Suprapubic skin (tissue), 4 donors: Measurements from ENCODE around the gene GSX2. TPM values are rescaled to one million over a fixed set of nuclear protein-coding genes. Genes with fewer than 3 reads are reported as not detected.

Source experiments
- DNase-seq, 2 donors: peaks; one replicate each; pipeline ENCODE4 v3.0.0-alpha.2; 2019; ENCODE audit warnings: low spot score in 2 of 2
- H3K27ac ChIP-seq: fragments of 200-600 bp; sonication (generic); one replicate; pipeline ENCODE4 v1.5.1; 2019
- H3K27me3 ChIP-seq: fragments of 200-600 bp; sonication (generic); one replicate; pipeline ENCODE4 v1.5.1; 2019
- H3K36me3 ChIP-seq: fragments of 200-600 bp; sonication (generic); one replicate; pipeline ENCODE4 v1.5.1; 2019
- H3K4me1 ChIP-seq: fragments of 200-600 bp; sonication (generic); one replicate; pipeline ENCODE4 v1.5.1; 2019
- H3K4me3 ChIP-seq: fragments of 200-600 bp; sonication (generic); one replicate; pipeline ENCODE4 v1.5.1; 2019; ENCODE audit warnings: mild to moderate bottlenecking
- H3K9me3 ChIP-seq: fragments of 200-600 bp; sonication (generic); one replicate; pipeline ENCODE4 v1.5.1; 2019
- CTCF ChIP-seq, 2 donors: fragments of 200-600 bp in 1 of 2; fragments of 450-650 bp in 1 of 2; sonication (generic) in 1 of 2; IDR thresholded peaks; one replicate each; pipeline ENCODE4 v1.5.1; 2016 to 2019; ENCODE audit warnings: antibody characterized with exemption in 2 of 2, mild to moderate bottlenecking in 1 of 2, moderate library complexity in 1 of 2
- EP300 ChIP-seq: sonication (generic); formaldehyde crosslinking; IDR thresholded peaks from one replicate; pipeline ENCODE4 v1.6.1; 2017; ENCODE audit warnings: antibody characterized with exemption
- POLR2A ChIP-seq, 2 donors: fragments of 450-650 bp; IDR thresholded peaks; one replicate each; pipeline ENCODE4 v1.6.1; 2017; ENCODE audit warnings: antibody characterized with exemption in 2 of 2, mild to moderate bottlenecking in 2 of 2, moderate library complexity in 2 of 2
- POLR2AphosphoS5 ChIP-seq, 3 donors: sonication (generic); formaldehyde crosslinking; IDR thresholded peaks; one replicate each; pipeline ENCODE4 v1.6.1; 2017; ENCODE audit warnings: antibody characterized with exemption in 3 of 3
- WGBS: methylation state at CpG from one replicate; pipeline ENCODE4 v1.1.5; 2018; 5-methylcytosine and 5-hydroxymethylcytosine counted together
- total RNA-seq, 4 donors: library from RNA; depleted of rRNA; stranded (reverse); fragments of >200 nt; gene quantifications; one replicate each; pipeline ENCODE4 v1.1.0, GENCODE V29; 2016

Gene GSX2
- total RNA-seq, 4 donors from 2014 or later, result 0.53 TPM; not detected in 3

DNA sequence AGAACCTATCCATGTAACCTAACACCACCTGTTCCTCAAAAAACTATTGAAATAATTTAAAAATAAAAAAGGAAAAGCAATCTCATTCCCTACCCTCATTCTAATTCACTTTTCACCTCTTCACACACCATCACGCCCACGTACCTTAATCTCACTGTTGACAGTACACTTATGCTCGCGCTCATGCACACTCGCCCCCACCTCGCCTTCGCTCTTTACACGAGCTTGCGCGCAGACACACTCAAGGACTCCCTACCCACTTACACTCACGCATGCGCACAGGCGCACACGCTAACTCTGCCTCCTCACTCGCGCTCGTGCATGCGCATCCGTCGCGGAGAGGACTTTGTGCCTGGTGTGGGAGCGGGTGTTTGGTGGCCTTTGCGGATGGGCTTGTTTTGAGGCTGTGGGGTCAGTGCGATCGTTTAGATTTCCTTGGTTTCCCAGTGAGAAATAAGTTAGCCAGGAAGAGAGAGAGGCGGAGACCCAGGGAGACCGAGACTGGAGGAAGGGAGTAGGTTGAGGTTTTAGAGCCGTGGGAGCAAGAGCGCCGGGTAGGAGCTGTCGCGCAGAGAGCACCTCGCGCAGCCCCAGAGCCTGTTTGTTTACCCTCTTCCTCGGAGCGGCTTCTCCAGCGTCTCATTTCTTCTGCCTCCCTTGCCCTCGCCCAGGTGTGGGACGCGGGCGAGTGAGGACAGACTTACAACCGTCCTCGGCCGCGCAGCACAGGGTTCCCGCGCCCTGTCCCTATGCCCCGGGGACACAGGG, 8.1 kb upstream of the GSX2 start:
- H3K27me3 ChIP-seq, result peaks cover 48% of the 10 kb centered on the region
- under 1% methylated on average over 48 of the region's 48 CpGs for WGBS

DNA sequence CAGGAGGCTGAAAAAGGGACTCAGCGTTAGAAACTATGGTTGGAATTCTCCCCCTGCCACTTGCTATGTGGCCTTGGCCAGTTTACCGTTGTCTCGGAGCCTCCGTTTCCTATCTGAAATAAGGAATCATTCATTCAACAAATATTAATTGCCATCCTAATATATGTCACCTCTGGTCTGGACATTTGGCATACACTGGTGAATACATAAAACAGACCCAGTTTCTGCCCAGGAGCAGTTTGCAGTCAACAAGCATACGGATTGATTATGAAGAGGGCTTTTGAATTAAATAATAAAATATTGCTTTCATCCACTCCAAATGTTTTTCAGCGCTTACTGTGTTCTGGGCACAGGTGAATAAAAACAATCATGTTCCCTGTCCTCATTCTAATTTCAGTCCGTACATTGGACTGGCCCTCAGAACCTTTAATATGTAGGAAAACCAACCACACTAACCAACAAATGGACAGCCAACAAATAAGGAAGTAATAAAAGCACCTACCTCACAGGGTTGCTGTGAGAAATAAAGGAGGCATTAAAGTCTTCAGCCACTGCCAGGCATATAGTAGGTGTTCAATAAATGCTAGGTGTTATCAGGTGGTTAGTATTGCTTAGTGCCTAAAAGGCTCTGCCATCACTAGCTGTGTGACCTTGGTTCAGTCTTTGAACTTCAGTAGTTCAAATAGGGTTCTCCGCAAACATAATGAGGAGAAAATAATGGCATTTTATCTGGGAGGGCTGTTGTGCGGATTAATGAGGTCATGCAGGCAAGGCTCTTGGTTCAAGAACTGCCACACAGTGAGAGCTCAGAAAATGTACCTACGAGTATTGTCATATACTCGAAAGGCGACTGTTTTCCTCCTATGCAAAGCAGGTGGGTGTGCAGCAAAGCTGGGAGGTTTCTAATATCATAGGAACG, 7.3 kb upstream of the GSX2 start:
- H3K4me3 ChIP-seq, result peak overlapping the region; percentile 54
- no peak overlapping the region for H3K27ac ChIP-seq
- TF ChIP-seq POLR2AphosphoS5 (IDR thresholded peaks at IDR 0.05) (no peak), EP300 (no peak), CTCF (IDR thresholded peaks at IDR 0.05) (no peak), POLR2A (IDR thresholded peaks at IDR 0.05) (no peak)
- H3K4me1 ChIP-seq, result peaks cover 22% of the 10 kb centered on the region
- no peaks in the 10 kb centered on the region for H3K36me3 ChIP-seq
- no peaks in the 10 kb centered on the region for H3K9me3 ChIP-seq
- H3K27me3 ChIP-seq, result peaks cover 56% of the 10 kb centered on the region
- 39% methylated on average over 13 of the region's 13 CpGs for WGBS
- no peak for DNase-seq

More for the DNA sequence above, 8.1 kb upstream of the GSX2 start:
- H3K27ac ChIP-seq, result peak overlapping the region; percentile 47
- no peaks in the 10 kb centered on the region for H3K9me3 ChIP-seq
- DNase-seq, result peak in 1 of 2 donors; percentile 87
- H3K36me3 ChIP-seq, result no peaks in the 10 kb centered on the region
- H3K4me1 ChIP-seq, result peaks cover 22% of the 10 kb centered on the region
- H3K4me3 ChIP-seq, result peak overlapping the region; percentile 54
- TF ChIP-seq EP300 (no peak), CTCF (IDR thresholded peaks at IDR 0.05) (no peak), POLR2A (IDR thresholded peaks at IDR 0.05) (no peak), POLR2AphosphoS5 (IDR thresholded peaks at IDR 0.05) (no peak)

DNA sequence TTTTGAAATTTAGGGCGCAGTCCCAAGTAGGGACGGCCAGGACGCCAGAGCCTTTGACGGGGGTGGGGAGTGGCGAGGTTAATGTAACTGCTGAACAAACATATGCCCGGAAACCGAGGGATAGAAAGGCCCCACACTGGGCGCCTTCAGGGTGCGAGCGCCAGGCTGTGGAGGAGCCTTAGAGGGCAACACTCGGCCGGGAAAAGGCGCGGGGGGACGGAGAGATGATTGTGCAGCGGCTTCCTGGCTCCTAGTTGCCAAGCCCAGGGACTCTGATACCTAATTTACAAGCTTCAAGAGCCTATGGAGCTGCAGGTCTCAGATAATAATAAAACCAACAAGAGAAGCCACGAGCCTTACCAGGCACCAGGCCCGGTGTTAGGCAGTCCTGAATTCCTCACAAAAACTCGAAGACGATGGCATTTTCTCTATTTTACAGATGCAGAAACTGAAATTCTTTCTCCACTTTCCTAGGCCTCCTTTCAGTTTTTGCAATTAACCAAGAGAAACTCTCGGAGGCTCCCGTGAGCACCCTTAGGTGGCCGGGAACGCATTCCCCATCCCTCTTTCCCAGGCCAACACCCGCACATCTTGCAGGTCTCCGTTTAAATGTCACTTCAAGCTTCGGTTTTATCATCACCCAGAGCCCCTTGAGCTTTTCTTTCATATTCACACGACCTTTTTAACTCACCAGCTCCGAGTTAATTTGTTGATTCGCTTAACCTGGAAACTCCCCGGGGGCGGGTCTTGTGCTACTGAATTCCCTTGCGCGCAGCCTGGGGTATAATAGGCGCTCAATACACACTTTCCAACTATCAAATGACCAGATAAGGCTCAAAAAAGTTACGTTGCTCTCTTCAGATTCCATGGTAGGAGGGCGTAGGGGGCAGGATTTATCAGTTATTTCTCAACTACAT, 6.4 kb upstream of the GSX2 start:
- no peaks in the 10 kb centered on the region for H3K36me3 ChIP-seq
- TF ChIP-seq CTCF (IDR thresholded peaks at IDR 0.05), result no peak
- TF ChIP-seq EP300, result no peak
- no peak for TF ChIP-seq POLR2A (IDR thresholded peaks at IDR 0.05)
- TF ChIP-seq POLR2AphosphoS5 (IDR thresholded peaks at IDR 0.05), result no peak
- no peak overlapping the region for H3K4me3 ChIP-seq
- H3K4me1 ChIP-seq, result peaks cover 22% of the 10 kb centered on the region
- H3K27me3 ChIP-seq, result peaks cover 65% of the 10 kb centered on the region
- DNase-seq, result no peak
- WGBS, result 34% methylated on average over 37 of the region's 37 CpGs
- no peak overlapping the region for H3K27ac ChIP-seq
- no peaks in the 10 kb centered on the region for H3K9me3 ChIP-seq

DNA sequence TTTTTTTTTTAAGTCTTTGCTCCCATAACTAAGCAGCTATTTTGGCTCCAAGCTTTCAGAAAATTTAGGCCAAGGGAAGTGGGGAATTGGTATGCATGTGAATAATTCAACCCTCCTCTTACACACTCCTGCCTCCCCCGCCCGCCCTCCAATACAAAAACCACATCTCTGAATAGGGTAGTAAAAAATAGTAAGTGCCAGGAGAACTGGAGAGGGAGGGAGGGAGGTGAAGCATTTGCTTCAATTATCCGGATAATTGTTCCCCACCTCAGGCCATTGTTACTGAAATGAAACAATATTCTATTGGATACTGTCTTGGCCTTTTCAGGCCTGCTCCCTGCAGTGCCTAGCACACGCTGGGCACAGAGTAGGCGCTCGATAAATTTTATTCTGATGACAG, 5.5 kb upstream of the GSX2 start:
- no peak for TF ChIP-seq EP300
- no peak for TF ChIP-seq CTCF (IDR thresholded peaks at IDR 0.05)
- TF ChIP-seq POLR2A (IDR thresholded peaks at IDR 0.05), result no peak
- H3K27ac ChIP-seq, result no peak overlapping the region
- H3K27me3 ChIP-seq, result peaks cover 74% of the 10 kb centered on the region
- H3K9me3 ChIP-seq, result no peaks in the 10 kb centered on the region
- H3K4me3 ChIP-seq, result no peak overlapping the region
- 61% methylated on average over 6 of the region's 6 CpGs for WGBS
- H3K4me1 ChIP-seq, result peaks cover 26% of the 10 kb centered on the region
- DNase-seq, result no peak
- no peaks in the 10 kb centered on the region for H3K36me3 ChIP-seq
